HepG2 (cell line): Measurements from ENCODE around the gene ZNF222. TPM values are rescaled to one million over a fixed set of nuclear protein-coding genes. Genes with fewer than 3 reads are reported as not detected.

Experiments
- ADNP ChIP-seq: sonication (generic); formaldehyde crosslinking; IDR thresholded peaks from 2 replicates; pipeline ENCODE4 v1.4.0; 2020; ENCODE audit warnings: missing genetic modification reagents
- ARNT2 ChIP-seq: sonication (generic); formaldehyde crosslinking; IDR thresholded peaks from 2 replicates; pipeline ENCODE4 v1.8.0; 2022; ENCODE audit warnings: mild to moderate bottlenecking, low read depth, missing genetic modification reagents, moderate library complexity
- ATF1 ChIP-seq: IDR thresholded peaks from 2 replicates; pipeline ENCODE4 v1.6.1; 2016; ENCODE audit warnings: mild to moderate bottlenecking, control low read depth
- EP300 ChIP-seq, 3 experiments: sonication (generic) in 1 of 3; formaldehyde crosslinking in 1 of 3; IDR thresholded peaks; 2 replicates each; pipeline versions ENCODE4 v1.5.1 to v1.6.1; 2011 to 2020; ENCODE audit warnings: low read depth in 2 of 3, low read length in 2 of 3, borderline replicate concordance in 1 of 3, improper control_type of control experiment in 1 of 3, mild to moderate bottlenecking in 1 of 3, missing genetic modification reagents in 1 of 3, moderate library complexity in 1 of 3
- HOXA3 ChIP-seq: sonication (generic); formaldehyde crosslinking; IDR thresholded peaks from 2 replicates; pipeline ENCODE4 v1.5.0; 2020; ENCODE audit warnings: missing genetic modification reagents
- NCOR1 ChIP-seq: fragments of 200-600 bp; sonication (generic); IDR thresholded peaks from 2 replicates; pipeline ENCODE4 v1.7.0; 2017; ENCODE audit warnings: antibody characterized with exemption, low read length, borderline replicate concordance
- NR3C1 ChIP-seq: sonication (generic); formaldehyde crosslinking; IDR thresholded peaks from 2 replicates; pipeline ENCODE4 v1.4.0; 2020; ENCODE audit warnings: missing genetic modification reagents
- ONECUT2 ChIP-seq: sonication (generic); formaldehyde crosslinking; IDR thresholded peaks from 2 replicates; pipeline ENCODE4 v1.4.0; 2020; ENCODE audit warnings: missing genetic modification reagents
- PHF20 ChIP-seq: sonication (generic); formaldehyde crosslinking; IDR thresholded peaks from 2 replicates; pipeline ENCODE4 v1.5.0; 2020; ENCODE audit warnings: mild to moderate bottlenecking, missing genetic modification reagents
- ZFP36L1 ChIP-seq: sonication (generic); formaldehyde crosslinking; IDR thresholded peaks from 2 replicates; pipeline ENCODE4 v1.8.0; 2022; ENCODE audit warnings: mild to moderate bottlenecking, missing genetic modification reagents, moderate library complexity
- ZMYM2 ChIP-seq: sonication (generic); formaldehyde crosslinking; IDR thresholded peaks from 2 replicates; pipeline ENCODE4 v1.8.0; 2022; ENCODE audit warnings: mild to moderate bottlenecking, missing genetic modification reagents
- ZMYM3 ChIP-seq: sonication (generic); formaldehyde crosslinking; IDR thresholded peaks from 2 replicates; pipeline ENCODE4 v1.5.1; 2020; ENCODE audit warnings: mild to moderate bottlenecking, missing genetic modification reagents
- ZNF264 ChIP-seq: sonication (generic); formaldehyde crosslinking; IDR thresholded peaks from 2 replicates; pipeline ENCODE4 v1.4.0; 2020; ENCODE audit warnings: missing genetic modification reagents
- ZNF274 ChIP-seq: sonication (generic); formaldehyde crosslinking; IDR thresholded peaks from 2 replicates; pipeline ENCODE4 v1.5.1; 2020; ENCODE audit warnings: mild to moderate bottlenecking, missing genetic modification reagents
- ZNF788 ChIP-seq: sonication (generic); formaldehyde crosslinking; IDR thresholded peaks from 2 replicates; pipeline ENCODE4 v1.5.0; 2020; ENCODE audit warnings: mild to moderate bottlenecking, missing genetic modification reagents, borderline replicate concordance
- polyA plus RNA-seq, 8 experiments: library from polyadenylated mRNA; depleted of rRNA in 3 of 8; stranded (reverse) in 7 of 8; unstranded in 1 of 8; fragments of >200 nt; fragmentation: Illumina TruSeq in 4 of 8; extraction: Trizol in 4 of 8; gene quantifications; 2 replicates each; pipeline versions ENCODE4 v1.2.1 to v1.2.3, GENCODE V29; 2011 to 2016; ENCODE audit warnings: low read depth in 4 of 8, missing spikeins in 1 of 8, mixed read lengths in 1 of 8; ENCODE audit not compliant: insufficient read depth in 1 of 8
- total RNA-seq, 5 experiments: library from RNA; depleted of rRNA; stranded (reverse); fragments of >200 nt; fragmentation: Illumina TruSeq; extraction: Trizol; gene quantifications; 2 replicates each; pipeline ENCODE4 v1.2.3, GENCODE V29; 2016; ENCODE audit warnings: low read depth in 1 of 5
- TF ChIP-seq, protein P1 (sequence below): sonication (generic); formaldehyde crosslinking; IDR thresholded peaks from 2 replicates; pipeline ENCODE4 v1.4.0; 2020; ENCODE audit warnings: missing genetic modification reagents, mild to moderate bottlenecking, borderline replicate concordance
- TF ChIP-seq, protein P2 (sequence below): sonication (generic); formaldehyde crosslinking; IDR thresholded peaks from 2 replicates; pipeline ENCODE4 v1.5.1; 2020; ENCODE audit warnings: mild to moderate bottlenecking, missing genetic modification reagents, borderline replicate concordance
- TF ChIP-seq, protein P3 (sequence below): sonication (generic); formaldehyde crosslinking; IDR thresholded peaks from 2 replicates; pipeline ENCODE4 v1.8.1; 2023; ENCODE audit warnings: mild to moderate bottlenecking, moderate library complexity, missing genetic modification reagents

Gene ZNF222
- total and polyA plus RNA-seq, 2 of the 13 experiments (the other 11 are each of a cell fraction or from before 2014, with no cell fraction given): 2.2 to 6.2 TPM

DNA sequence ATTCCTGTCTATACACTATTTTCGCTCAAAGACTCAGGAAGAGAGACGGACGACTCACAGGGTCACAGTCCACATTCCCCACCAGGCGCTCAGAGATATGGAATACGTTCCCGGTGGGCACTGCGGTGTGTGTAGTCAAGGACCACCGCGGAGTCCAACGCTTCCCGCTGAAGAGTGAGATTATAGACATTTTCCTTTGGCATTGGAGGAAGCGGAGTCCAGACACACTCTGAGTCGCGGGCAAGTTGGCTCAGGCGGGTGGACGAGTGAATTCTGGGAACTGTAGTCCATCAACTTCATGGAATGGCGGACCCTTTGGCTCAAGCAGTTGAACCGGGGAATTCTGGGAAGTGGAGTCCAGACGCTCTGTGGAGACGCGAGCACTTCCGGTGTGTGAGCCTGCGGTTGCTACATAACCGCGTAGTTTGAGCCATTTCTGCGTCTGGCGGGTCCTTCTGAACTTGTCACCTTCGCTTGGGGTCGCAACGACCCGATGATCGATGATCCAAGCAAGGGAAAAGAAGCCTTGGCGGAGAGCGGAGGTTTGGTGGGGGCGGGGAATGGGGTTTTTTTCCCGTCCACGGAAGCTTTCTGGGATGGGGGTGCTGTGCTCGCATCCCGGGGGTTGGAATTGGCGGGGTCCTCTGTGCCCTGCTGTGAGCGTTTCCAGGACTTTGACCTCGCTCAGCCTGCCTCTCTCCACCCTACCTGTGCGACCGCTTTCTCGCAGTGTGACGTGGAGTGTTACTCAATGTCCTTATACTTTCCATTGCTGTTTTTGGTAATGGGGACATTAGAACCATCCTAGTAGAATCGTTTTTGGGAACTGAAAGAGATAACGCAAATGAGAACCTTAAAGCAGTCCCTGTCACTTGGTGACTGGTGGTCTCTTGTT, 22.4 kb upstream of the ZNF222 start, which contains the start of gene ZNF230 (continued):
- TF ChIP-seq, protein P1, sequence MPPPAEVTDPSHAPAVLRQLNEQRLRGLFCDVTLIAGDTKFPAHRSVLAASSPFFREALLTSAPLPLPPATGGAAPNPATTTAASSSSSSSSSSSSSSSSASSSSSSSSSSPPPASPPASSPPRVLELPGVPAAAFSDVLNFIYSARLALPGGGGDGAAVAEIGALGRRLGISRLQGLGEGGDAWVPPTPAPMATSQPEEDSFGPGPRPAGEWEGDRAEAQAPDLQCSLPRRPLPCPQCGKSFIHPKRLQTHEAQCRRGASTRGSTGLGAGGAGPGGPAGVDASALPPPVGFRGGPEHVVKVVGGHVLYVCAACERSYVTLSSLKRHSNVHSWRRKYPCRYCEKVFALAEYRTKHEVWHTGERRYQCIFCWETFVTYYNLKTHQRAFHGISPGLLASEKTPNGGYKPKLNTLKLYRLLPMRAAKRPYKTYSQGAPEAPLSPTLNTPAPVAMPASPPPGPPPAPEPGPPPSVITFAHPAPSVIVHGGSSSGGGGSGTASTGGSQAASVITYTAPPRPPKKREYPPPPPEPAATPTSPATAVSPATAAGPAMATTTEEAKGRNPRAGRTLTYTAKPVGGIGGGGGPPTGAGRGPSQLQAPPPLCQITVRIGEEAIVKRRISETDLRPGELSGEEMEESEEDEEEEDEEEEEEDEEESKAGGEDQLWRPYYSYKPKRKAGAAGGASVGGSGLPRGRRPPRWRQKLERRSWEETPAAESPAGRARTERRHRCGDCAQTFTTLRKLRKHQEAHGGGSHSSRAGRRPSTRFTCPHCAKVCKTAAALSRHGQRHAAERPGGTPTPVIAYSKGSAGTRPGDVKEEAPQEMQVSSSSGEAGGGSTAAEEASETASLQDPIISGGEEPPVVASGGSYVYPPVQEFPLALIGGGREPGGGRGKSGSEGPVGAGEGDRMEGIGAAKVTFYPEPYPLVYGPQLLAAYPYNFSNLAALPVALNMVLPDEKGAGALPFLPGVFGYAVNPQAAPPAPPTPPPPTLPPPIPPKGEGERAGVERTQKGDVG (CRISPR knock-in tag): peak; percentile 40; the same call in 1 of the 2 replicates
- TF ChIP-seq ONECUT2 (CRISPR knock-in tag) (peak; percentile 16; the same call in 1 of the 2 replicates), ZNF788 (no peak; the same call in 1 of the 2 replicates), ADNP (CRISPR knock-in tag) (no peak), NR3C1 (no peak), EP300 (IDR thresholded peaks at IDR 0.05; ENCODE audit: low read depth in 2 of 2, low read length in 2 of 2) (no peak), EP300 (CRISPR knock-in tag; IDR thresholded peaks at IDR 0.05; ENCODE audit: borderline replicate concordance) (no peak), ATF1 (CRISPR knock-in tag) (peak; percentile 81), ZNF274 (CRISPR knock-in tag) (0 out of 2 replicates have a peak, but pooled peaks have one; percentile 26), HOXA3 (peak; percentile 94), ARNT2 (CRISPR knock-in tag) (no peak; the same call in 1 of the 2 replicates), ZNF264 (peak; percentile 70; the same call in 1 of the 2 replicates), NCOR1 (no peak), PHF20 (peak; percentile 86), ZFP36L1 (CRISPR knock-in tag) (no peak), ZMYM3 (CRISPR knock-in tag) (no peak), ZMYM2 (CRISPR knock-in tag) (no peak)
- TF ChIP-seq, protein P2, sequence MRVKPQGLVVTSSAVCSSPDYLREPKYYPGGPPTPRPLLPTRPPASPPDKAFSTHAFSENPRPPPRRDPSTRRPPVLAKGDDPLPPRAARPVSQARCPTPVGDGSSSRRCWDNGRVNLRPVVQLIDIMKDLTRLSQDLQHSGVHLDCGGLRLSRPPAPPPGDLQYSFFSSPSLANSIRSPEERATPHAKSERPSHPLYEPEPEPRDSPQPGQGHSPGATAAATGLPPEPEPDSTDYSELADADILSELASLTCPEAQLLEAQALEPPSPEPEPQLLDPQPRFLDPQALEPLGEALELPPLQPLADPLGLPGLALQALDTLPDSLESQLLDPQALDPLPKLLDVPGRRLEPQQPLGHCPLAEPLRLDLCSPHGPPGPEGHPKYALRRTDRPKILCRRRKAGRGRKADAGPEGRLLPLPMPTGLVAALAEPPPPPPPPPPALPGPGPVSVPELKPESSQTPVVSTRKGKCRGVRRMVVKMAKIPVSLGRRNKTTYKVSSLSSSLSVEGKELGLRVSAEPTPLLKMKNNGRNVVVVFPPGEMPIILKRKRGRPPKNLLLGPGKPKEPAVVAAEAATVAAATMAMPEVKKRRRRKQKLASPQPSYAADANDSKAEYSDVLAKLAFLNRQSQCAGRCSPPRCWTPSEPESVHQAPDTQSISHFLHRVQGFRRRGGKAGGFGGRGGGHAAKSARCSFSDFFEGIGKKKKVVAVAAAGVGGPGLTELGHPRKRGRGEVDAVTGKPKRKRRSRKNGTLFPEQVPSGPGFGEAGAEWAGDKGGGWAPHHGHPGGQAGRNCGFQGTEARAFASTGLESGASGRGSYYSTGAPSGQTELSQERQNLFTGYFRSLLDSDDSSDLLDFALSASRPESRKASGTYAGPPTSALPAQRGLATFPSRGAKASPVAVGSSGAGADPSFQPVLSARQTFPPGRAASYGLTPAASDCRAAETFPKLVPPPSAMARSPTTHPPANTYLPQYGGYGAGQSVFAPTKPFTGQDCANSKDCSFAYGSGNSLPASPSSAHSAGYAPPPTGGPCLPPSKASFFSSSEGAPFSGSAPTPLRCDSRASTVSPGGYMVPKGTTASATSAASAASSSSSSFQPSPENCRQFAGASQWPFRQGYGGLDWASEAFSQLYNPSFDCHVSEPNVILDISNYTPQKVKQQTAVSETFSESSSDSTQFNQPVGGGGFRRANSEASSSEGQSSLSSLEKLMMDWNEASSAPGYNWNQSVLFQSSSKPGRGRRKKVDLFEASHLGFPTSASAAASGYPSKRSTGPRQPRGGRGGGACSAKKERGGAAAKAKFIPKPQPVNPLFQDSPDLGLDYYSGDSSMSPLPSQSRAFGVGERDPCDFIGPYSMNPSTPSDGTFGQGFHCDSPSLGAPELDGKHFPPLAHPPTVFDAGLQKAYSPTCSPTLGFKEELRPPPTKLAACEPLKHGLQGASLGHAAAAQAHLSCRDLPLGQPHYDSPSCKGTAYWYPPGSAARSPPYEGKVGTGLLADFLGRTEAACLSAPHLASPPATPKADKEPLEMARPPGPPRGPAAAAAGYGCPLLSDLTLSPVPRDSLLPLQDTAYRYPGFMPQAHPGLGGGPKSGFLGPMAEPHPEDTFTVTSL: no peak
- TF ChIP-seq, protein P3, sequence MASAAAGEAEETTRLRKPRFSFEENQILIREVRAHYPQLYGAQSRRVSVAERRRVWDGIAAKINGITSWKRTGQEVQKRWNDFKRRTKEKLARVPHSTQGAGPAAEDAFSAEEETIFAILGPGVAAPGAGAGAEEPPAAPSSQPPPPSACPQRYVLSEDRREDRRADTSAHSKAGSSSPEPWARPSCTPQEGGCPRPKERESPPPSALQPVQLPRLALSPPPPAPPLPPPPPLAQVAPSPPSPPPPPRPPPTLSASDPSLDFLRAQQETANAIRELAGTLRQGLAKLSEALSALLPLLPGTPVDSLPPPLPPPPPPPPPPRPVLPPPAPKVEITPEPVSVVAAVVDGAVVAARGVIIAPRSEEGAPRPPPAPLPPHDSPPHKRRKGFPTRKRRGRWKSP (CRISPR knock-in tag): peak; percentile 41; the same call in 1 of the 2 replicates
